Neutrophil (primary cell): Measurements from ENCODE around the gene TULP4.

Source experiments
- H3K27ac ChIP-seq: fragments of 200-600 bp; sonication (generic); 2 replicates; pipeline ENCODE4 v1.5.1; 2016; ENCODE audit warnings: mild to moderate bottlenecking, moderate library complexity
- H3K27me3 ChIP-seq: fragments of 200-600 bp; sonication (generic); 2 replicates; pipeline ENCODE4 v1.6.0; 2016; ENCODE audit warnings: mild to moderate bottlenecking
- H3K36me3 ChIP-seq: fragments of 200-600 bp; sonication (generic); 2 replicates; pipeline ENCODE4 v1.5.1; 2017
- H3K4me1 ChIP-seq, 2 experiments: fragments of 200-600 bp in 1 of 2; sonication (generic) in 1 of 2; 1 replicate in 1 of 2; 2 replicates in 1 of 2; pipeline versions ENCODE4 v1.5.1 to v1.6.1; 2013 to 2016; ENCODE audit warnings: low read depth in 1 of 2, low read length in 1 of 2, mild to moderate bottlenecking in 1 of 2, moderate library complexity in 1 of 2; ENCODE audit not compliant: control insufficient read depth in 1 of 2, insufficient read depth in 1 of 2
- H3K4me3 ChIP-seq, 2 experiments: fragments of 200-600 bp in 1 of 2; sonication (generic) in 1 of 2; 1 replicate in 1 of 2; 2 replicates in 1 of 2; pipeline ENCODE4 v1.5.1; 2013 to 2016; ENCODE audit warnings: low read depth in 1 of 2, low read length in 1 of 2, mild to moderate bottlenecking in 1 of 2, moderate library complexity in 1 of 2
- H3K9me3 ChIP-seq: fragments of 200-600 bp; sonication (generic); 2 replicates; pipeline ENCODE4 v1.5.1; 2016
- TF ChIP-seq, protein P1 (sequence below): fragments of 200-600 bp; sonication (generic); IDR thresholded peaks from 2 replicates; pipeline ENCODE4 v1.5.1; 2016; ENCODE audit warnings: antibody characterized with exemption

The TULP4 gene

DNA sequence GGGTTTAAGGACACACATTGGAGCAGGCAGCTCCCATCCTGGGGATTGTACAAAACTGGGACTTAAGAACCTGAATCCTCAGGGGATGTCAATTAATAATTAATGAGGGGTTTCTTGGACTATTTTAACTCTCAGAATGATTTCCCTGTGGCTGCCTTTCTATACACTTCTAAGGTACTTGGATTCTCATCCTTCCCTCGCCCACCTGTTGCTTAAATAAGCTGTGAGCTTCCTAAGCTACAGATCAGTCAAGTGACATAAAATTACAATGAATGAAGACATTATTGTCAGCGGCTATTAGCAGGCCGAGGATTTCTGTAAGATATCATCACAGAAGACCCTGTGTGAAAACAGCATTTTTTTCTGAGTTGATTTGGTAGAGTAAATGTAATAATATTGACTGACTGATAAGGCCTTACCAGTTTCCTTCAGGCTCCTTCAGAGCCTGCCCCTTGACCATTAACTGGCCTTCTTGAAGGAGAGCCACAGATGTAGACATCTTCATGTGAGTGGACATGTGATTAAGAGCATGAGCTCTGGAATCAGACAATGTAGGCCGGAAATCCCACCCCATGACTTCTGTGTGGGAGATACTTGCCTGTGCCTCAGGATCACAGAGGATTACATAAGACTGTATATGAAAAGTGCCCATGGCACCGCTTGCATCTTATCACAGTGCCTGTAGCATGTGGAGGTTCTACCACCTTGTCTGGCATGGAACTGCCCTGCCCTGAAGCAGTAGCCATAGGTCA, 101.7 kb downstream of the TULP4 start:
- H3K4me3 ChIP-seq = no peak overlapping the region
- H3K9me3 ChIP-seq = no peaks in the 10 kb centered on the region
- no peaks in the 10 kb centered on the region for H3K4me1 ChIP-seq
- no peak overlapping the region for H3K27ac ChIP-seq
- no peaks in the 10 kb centered on the region for H3K36me3 ChIP-seq
- peaks cover 3% of the 10 kb centered on the region for H3K27me3 ChIP-seq
- TF ChIP-seq, protein P1, sequence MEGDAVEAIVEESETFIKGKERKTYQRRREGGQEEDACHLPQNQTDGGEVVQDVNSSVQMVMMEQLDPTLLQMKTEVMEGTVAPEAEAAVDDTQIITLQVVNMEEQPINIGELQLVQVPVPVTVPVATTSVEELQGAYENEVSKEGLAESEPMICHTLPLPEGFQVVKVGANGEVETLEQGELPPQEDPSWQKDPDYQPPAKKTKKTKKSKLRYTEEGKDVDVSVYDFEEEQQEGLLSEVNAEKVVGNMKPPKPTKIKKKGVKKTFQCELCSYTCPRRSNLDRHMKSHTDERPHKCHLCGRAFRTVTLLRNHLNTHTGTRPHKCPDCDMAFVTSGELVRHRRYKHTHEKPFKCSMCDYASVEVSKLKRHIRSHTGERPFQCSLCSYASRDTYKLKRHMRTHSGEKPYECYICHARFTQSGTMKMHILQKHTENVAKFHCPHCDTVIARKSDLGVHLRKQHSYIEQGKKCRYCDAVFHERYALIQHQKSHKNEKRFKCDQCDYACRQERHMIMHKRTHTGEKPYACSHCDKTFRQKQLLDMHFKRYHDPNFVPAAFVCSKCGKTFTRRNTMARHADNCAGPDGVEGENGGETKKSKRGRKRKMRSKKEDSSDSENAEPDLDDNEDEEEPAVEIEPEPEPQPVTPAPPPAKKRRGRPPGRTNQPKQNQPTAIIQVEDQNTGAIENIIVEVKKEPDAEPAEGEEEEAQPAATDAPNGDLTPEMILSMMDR = no peak

DNA sequence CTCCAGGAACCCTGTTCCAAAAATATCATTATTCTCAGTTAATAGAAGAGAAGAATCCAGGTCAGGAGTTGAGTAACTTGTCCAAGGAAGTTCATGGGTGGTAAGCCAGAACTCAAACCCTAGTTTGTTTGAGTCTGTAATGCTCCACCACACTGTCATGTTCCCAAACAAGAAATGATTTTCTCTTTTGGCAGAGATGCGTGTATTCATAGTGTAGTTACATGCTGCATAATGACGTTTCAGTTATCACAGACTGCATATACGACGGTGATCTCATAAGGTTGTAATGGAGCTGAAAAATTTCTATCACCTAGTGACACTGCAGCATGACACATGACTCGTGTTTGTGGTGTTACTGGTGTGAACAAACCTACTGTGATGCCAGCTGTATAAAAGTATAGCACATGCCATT, 102.6 kb downstream of the TULP4 start:
- Histone ChIP-seq H3K36me3 (no peaks in the 10 kb centered on the region), H3K9me3 (no peaks in the 10 kb centered on the region), H3K4me3 (no peak overlapping the region), H3K27ac (no peak overlapping the region), H3K27me3 (no peaks in the 10 kb centered on the region), H3K4me1 (no peaks in the 10 kb centered on the region)
- TF ChIP-seq, protein P1 = no peak

DNA sequence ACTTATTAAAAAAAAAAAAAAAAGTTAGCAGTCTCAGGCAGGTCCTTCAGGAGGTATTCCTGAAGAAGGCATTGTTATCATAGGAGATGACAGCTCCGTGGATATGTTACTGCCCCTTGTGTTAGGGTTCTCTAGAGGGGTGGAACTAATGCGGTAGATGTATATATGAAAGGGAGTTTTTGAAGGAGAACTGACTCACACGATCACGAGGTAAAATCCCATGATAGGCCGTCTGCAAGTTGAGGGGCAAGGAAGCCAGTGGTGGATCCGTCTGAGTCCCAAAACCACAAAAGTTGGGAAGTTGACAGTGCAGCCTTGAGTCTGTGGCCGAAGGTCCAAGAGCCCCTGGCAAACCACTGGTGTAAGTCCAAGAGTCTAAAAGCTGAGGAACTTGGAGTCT, 103.4 kb downstream of the TULP4 start:
- Histone ChIP-seq H3K27ac (no peak overlapping the region), H3K9me3 (no peaks in the 10 kb centered on the region), H3K4me3 (no peak overlapping the region), H3K4me1 (no peaks in the 10 kb centered on the region), H3K27me3 (no peaks in the 10 kb centered on the region), H3K36me3 (no peaks in the 10 kb centered on the region)
- TF ChIP-seq, protein P1 = no peak

DNA sequence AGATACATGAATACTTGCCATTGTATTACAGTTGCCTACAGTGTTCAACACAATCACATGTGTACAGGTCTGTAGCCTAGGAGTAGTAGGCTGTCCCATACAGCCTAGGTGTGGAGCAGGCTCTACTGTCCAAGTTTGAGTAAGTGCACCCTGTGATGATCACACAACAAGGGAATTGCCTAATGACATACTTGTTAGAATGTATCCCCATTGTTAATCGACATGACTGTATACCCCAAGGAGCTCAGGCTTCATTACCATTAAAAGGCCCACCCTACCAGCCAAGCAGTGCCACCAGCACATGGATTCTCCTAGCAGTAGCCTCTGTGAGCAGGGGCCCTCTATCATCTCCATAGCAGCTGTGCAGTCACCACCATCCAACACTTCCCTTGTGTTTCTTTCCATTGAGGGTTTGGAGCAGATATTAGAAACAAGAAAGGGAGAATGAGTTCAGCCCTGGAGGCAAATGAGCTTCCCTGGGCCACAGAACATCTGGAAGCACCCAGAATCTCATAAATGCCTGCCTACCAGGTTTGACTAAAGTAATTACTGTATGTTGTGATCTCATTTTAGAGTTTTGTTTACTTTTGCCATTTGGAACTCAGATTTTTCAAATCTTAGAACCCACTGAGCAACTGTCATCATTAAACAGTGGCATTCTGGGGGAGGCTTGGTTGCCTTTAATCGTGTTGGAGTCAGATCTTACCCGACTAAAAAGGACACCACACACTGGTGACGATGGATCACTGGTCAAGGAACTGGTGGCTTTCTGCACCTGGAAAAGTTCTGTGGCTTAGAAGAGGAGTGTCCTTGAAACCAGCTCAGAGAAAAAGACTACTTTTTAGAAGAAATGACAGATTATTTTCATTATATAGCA, 104.9 kb downstream of the TULP4 start:
- H3K27me3 ChIP-seq = no peaks in the 10 kb centered on the region
- no peaks in the 10 kb centered on the region for H3K36me3 ChIP-seq
- no peak overlapping the region for H3K4me3 ChIP-seq
- H3K9me3 ChIP-seq = no peaks in the 10 kb centered on the region
- no peaks in the 10 kb centered on the region for H3K4me1 ChIP-seq
- H3K27ac ChIP-seq = no peak overlapping the region
- TF ChIP-seq, protein P1 = no peak

DNA sequence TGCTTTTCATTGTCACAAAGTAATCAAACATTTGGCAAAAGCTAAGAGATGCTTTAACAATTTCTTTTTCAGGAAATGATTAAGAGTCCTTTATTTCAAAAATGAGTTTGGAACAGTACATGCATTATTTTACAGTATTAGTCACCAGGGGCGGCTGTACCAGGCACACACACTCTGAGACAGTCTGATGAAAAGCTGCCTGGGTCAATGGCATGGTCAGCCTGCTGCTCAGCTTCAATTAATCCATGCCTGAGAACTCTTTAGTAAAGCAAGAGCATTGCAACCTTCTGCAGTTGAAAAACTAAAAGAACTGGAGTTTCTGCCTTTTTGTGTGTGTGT, 105.5 kb downstream of the TULP4 start:
- no peak overlapping the region for H3K4me3 ChIP-seq
- H3K36me3 ChIP-seq = no peaks in the 10 kb centered on the region
- no peaks in the 10 kb centered on the region for H3K4me1 ChIP-seq
- TF ChIP-seq, protein P1 = no peak
- H3K9me3 ChIP-seq = no peaks in the 10 kb centered on the region
- H3K27me3 ChIP-seq = no peaks in the 10 kb centered on the region
- no peak overlapping the region for H3K27ac ChIP-seq
